GM12892 (cell line): ENCODE data around the gene IL36A.

Experiments
- POLR2AphosphoS5 ChIP-seq: IDR thresholded peaks from 2 replicates; pipeline ENCODE4 v1.6.1; 2011; ENCODE audit warnings: low read depth, low read length, control low read depth
- TAF1 ChIP-seq: IDR thresholded peaks from 2 replicates; pipeline ENCODE4 v1.6.1; 2011; ENCODE audit warnings: low read depth, mild to moderate bottlenecking, control low read depth, low read length, borderline replicate concordance

DNA sequence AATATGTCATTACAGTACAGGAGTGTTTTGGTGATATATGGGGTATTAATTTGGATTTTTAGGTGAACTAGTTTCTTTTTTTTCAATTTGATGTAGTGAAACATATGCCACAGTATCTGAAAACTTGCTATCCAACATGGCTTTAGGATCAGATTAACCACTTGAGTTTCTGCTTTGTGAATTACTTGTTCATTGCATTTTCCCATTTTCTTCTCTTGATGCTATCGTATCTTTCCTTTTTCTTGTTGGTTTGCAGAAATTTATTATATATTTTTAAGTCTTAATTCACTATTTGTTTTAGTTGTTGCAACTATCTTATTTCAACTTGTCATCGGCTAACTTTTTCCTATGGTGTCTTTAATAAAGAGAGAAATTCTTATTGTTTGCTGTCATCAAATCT, 8.8 kb downstream of the IL36A start:
- TF ChIP-seq TAF1: no peak
- no peak for TF ChIP-seq POLR2AphosphoS5
